Measurements from ENCODE around the gene DXO.
"Not testable (repeated sequence)": the region's sequence is repeated elsewhere in the genome, so short reads cannot be mapped to it uniquely, and the experiment has no call there.

The DXO gene

DNA sequence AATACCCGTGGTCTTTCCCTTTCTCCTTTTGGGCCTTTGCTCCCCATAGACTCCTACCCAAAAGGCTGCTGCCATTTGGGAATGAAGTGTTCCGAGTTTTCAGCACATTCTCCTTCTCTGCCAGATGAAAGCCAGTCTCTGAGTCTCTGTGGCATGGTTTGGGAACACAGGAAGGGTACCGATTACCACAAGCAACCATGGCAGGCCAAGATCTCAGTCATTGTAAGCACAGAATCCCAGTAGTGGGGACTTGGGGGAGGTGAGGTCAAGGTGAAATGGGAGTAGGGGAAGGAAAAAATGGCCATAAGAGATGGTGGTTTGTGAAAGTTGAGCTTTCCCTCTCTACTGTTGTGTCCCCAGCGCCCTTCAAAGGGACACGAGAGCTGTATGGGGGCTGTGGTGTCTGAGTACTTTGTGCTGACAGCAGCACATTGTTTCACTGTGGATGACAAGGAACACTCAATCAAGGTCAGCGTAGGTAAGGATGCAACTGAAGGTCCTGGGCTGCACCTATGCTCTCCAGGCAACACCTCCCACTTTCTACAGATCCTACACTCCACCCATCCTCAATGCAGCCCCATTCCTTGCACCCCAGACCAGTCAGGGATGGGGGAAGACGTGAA, 21.9 kb downstream of the DXO start:
- ATAC-seq = no peak
- Mint-ChIP-seq H3K36me3 (peaks cover 25% of the 10 kb centered on the region), H3K4me3 (no peak overlapping the region), H3K4me1 (peaks cover 7% of the 10 kb centered on the region), H3K27me3 (peaks cover 7% of the 10 kb centered on the region), H3K27ac (no peak overlapping the region), H3K9me3 (no peaks in the 10 kb centered on the region)

- no peak overlapping the region for H3K27ac Mint-ChIP-seq
- no peak overlapping the region for H3K4me3 Mint-ChIP-seq
- peaks cover 13% of the 10 kb centered on the region for H3K36me3 Mint-ChIP-seq
- no peak for ATAC-seq
- H3K9me3 Mint-ChIP-seq = no peaks in the 10 kb centered on the region
- H3K4me1 Mint-ChIP-seq = peaks cover 7% of the 10 kb centered on the region
- peaks cover 16% of the 10 kb centered on the region for H3K27me3 Mint-ChIP-seq
Measured at GRCh38 chr6:31948753-31949413, 23.1 kb downstream of the DXO start.

DNA sequence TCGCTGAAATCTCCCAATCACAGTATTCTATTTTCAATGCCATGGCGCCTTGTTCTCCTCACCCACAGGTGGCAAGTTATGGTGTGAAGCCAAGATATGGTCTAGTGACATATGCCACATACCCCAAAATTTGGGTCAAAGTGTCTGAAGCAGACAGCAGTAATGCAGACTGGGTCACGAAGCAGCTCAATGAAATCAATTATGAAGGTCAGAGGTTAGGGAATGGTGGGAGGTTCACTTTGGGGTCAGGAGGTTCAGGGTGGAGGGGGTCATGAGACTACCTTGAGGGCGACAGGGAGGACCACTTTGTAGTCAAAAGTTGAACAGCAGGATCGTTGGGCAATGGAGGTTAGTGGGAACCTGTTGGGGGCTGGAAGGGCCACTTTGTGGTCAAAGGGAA, 23.6 kb downstream of the DXO start:
- Mint-ChIP-seq H3K27me3 (peaks cover 22% of the 10 kb centered on the region), H3K36me3 (peaks cover 8% of the 10 kb centered on the region), H3K27ac (no peak overlapping the region), H3K9me3 (no peaks in the 10 kb centered on the region), H3K4me3 (no peak overlapping the region), H3K4me1 (peaks cover 7% of the 10 kb centered on the region)
- no peak for ATAC-seq

DNA sequence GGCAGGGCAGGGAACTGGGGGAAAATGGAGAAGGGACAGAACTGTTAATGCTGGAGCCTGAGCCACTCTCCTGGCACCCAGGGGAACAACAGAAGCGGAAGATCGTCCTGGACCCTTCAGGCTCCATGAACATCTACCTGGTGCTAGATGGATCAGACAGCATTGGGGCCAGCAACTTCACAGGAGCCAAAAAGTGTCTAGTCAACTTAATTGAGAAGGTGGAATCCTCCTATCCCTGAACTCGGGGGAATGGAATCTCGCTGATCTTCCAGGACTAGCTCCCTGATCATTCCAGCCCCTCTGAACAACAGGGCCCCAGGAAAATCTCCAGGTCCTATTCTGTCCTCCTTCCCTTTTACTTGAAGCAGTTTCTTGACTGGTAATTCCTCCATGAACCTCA, 24.1 kb downstream of the DXO start:
- Mint-ChIP-seq H3K36me3 (peaks cover 3% of the 10 kb centered on the region), H3K27ac (no peak overlapping the region), H3K4me3 (no peak overlapping the region), H3K27me3 (peaks cover 26% of the 10 kb centered on the region), H3K9me3 (no peaks in the 10 kb centered on the region), H3K4me1 (peaks cover 7% of the 10 kb centered on the region)
- no peak for ATAC-seq

DNA sequence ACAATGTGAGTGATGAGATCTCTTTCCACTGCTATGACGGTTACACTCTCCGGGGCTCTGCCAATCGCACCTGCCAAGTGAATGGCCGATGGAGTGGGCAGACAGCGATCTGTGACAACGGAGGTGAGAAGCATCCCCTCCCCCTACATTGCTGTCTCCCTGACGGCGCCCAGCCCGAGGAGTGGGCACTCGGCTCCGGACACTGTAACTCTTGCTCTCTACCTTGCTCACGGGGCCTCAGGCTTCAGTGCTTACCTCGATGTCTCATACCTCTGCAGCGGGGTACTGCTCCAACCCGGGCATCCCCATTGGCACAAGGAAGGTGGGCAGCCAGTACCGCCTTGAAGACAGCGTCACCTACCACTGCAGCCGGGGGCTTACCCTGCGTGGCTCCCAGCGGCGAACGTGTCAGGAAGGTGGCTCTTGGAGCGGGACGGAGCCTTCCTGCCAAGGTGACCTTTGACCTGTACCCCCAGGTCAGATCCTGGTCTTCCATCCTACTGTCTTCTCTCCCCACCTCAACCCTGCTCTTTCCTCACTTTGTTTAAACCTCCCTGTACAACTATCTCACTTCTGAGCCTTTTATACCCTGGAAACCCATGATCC, 24.8 kb downstream of the DXO start:
- Mint-ChIP-seq H3K36me3 (no peaks in the 10 kb centered on the region), H3K27me3 (peaks cover 33% of the 10 kb centered on the region), H3K9me3 (no peaks in the 10 kb centered on the region), H3K4me1 (peaks cover 7% of the 10 kb centered on the region), H3K4me3 (no peak overlapping the region), H3K27ac (no peak overlapping the region)
- ATAC-seq = no peak

GRCh38 chr6:31946370-31946885, 25.5 kb downstream of the DXO start:
- Mint-ChIP-seq H3K4me3 (no peak overlapping the region), H3K27ac (no peak overlapping the region), H3K36me3 (no peaks in the 10 kb centered on the region), H3K4me1 (peaks cover 7% of the 10 kb centered on the region), H3K9me3 (no peaks in the 10 kb centered on the region), H3K27me3 (peaks cover 36% of the 10 kb centered on the region)
- ATAC-seq = no peak

- ATAC-seq = no peak
- peaks cover 36% of the 10 kb centered on the region for H3K27me3 Mint-ChIP-seq
Measured at GRCh38 chr6:31945507-31946369, 26.2 kb downstream of the DXO start, which contains the start of gene CFB. CFB (plus strand) TSS chr6:31946095; CDS start chr6:31946222, 127 bp downstream.

DNA sequence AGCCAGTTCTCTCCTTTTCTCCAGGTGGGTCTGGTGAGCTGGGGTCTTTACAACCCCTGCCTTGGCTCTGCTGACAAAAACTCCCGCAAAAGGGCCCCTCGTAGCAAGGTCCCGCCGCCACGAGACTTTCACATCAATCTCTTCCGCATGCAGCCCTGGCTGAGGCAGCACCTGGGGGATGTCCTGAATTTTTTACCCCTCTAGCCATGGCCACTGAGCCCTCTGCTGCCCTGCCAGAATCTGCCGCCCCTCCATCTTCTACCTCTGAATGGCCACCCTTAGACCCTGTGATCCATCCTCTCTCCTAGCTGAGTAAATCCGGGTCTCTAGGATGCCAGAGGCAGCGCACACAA, 26.8 kb downstream of the DXO start:
- H3K9me3 Mint-ChIP-seq = no peaks in the 10 kb centered on the region
- H3K4me1 Mint-ChIP-seq = peaks cover 7% of the 10 kb centered on the region
- H3K27me3 Mint-ChIP-seq = peaks cover 36% of the 10 kb centered on the region
- ATAC-seq = no peak
- H3K36me3 Mint-ChIP-seq = no peaks in the 10 kb centered on the region
- no peak overlapping the region for H3K27ac Mint-ChIP-seq
- H3K4me3 Mint-ChIP-seq = no peak overlapping the region

More at GRCh38 chr6:31945507-31946369, 26.2 kb downstream of the DXO start, which contains the start of gene CFB:
- Mint-ChIP-seq H3K9me3 (no peaks in the 10 kb centered on the region), H3K27ac (no peak within 1 kb of the TSS), H3K36me3 (no peaks in the 10 kb centered on the region), H3K4me3 (no peak within 1 kb of the TSS), H3K4me1 (peaks cover 7% of the 10 kb centered on the region)

DNA sequence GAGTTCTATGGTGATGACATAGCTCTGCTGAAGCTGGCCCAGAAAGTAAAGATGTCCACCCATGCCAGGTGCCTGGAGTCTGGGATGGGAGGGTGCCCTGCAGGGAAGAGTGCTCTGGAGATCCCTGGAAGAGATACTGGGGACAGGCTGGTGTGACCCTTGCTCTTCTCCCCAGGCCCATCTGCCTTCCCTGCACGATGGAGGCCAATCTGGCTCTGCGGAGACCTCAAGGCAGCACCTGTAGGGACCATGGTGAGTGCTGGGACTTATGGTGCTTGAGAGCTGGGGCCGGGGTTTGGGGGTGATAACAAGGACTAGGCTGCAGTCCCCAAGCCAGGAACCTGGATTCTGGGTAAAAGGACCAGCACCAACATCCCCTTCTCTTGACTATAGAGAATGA, 28.2 kb downstream of the DXO start:
- Mint-ChIP-seq H3K36me3 (no peaks in the 10 kb centered on the region), H3K4me3 (no peak overlapping the region), H3K27ac (no peak overlapping the region), H3K4me1 (peaks cover 7% of the 10 kb centered on the region), H3K9me3 (no peaks in the 10 kb centered on the region), H3K27me3 (peaks cover 36% of the 10 kb centered on the region)
- ATAC-seq = no peak

DNA sequence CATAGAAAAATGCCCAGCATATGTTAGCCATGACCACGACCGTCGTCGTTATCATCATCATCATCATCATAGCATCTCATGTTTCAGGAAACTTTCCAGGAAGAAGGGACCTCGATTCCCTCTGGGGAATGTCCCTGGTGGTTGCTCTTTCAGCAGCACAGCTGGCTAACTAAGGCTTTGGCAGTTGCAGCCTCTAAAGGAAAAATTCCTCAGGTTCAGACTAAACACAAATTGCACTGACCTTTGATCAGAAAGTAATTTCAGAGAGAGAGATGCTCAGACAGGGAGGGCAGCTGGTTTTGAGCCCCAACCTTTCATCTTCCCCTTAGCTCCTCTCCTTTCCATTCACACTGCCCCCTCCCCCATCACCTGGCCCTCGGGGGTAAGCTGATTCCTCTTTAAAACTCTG, 31.7 kb downstream of the DXO start:
- peaks cover 2% of the 10 kb centered on the region for H3K4me1 Mint-ChIP-seq
- H3K27me3 Mint-ChIP-seq = peaks cover 31% of the 10 kb centered on the region

DNA sequence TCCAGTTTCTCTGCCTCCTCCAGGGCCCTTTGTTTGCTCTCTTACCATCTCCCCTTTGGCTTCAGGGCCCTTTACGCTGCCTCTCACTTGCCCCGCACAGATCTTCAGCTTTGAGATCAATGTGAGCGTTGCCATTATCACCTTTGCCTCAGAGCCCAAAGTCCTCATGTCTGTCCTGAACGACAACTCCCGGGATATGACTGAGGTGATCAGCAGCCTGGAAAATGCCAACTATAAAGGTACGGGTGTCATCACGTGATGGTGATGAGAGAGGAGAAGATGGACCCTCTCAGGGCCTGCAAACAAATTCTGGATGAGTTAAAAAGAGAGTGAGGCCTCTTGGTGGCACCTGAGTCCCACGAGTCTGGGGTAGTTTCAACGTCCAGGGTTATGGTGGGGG, 36.1 kb downstream of the DXO start:
- H3K36me3 Mint-ChIP-seq = no peaks in the 10 kb centered on the region
- ATAC-seq = no peak
- no peak overlapping the region for H3K4me3 Mint-ChIP-seq
- no peaks in the 10 kb centered on the region for H3K4me1 Mint-ChIP-seq
- H3K9me3 Mint-ChIP-seq = no peaks in the 10 kb centered on the region
- H3K27ac Mint-ChIP-seq = no peak overlapping the region
- H3K27me3 Mint-ChIP-seq = peaks cover 15% of the 10 kb centered on the region

More for the DNA sequence above, 31.7 kb downstream of the DXO start:
- Mint-ChIP-seq H3K36me3 (no peaks in the 10 kb centered on the region), H3K9me3 (no peaks in the 10 kb centered on the region), H3K27ac (no peak overlapping the region), H3K4me3 (no peak overlapping the region)
- no peak for ATAC-seq

DNA sequence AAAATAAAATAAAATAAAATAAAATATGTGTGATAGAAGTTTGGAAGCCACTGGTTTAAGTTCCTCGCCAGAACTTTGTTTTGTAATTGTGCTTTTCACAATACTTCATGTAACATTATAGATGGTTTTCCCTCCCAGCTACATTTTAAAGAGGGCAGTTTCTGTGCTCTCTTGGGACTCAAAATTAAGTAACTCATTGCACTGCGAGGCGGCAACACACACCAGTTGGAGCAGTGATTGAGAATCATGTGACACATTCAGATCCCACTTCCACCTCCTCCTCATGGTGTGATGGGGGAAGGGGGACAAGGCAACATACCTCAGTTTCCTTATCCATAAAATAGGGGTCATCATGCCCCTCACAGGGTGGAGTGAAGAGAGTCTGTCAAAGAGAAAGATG, 36.9 kb downstream of the DXO start:
- ATAC-seq = no peak
- Mint-ChIP-seq H3K27me3 (peaks cover 15% of the 10 kb centered on the region), H3K4me3 (no peak overlapping the region), H3K36me3 (no peaks in the 10 kb centered on the region), H3K27ac (no peak overlapping the region), H3K9me3 (no peaks in the 10 kb centered on the region), H3K4me1 (no peaks in the 10 kb centered on the region)

DNA sequence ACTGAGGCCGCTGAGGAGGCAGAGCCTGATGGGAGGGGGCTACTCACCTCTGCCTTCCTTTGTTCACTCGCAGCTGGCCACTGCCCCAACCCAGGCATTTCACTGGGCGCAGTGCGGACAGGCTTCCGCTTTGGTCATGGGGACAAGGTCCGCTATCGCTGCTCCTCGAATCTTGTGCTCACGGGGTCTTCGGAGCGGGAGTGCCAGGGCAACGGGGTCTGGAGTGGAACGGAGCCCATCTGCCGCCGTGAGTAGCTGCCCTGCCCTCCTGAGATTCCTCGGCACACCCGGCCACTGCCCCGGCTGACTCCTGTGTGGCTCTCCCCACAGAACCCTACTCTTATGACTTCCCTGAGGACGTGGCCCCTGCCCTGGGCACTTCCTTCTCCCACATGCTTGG, 38.4 kb downstream of the DXO start:
- peaks cover 15% of the 10 kb centered on the region for H3K27me3 Mint-ChIP-seq
- no peaks in the 10 kb centered on the region for H3K36me3 Mint-ChIP-seq
- no peak overlapping the region for H3K27ac Mint-ChIP-seq
- H3K9me3 Mint-ChIP-seq = no peaks in the 10 kb centered on the region
- H3K4me3 Mint-ChIP-seq = no peak overlapping the region
- ATAC-seq = no peak
- H3K4me1 Mint-ChIP-seq = no peaks in the 10 kb centered on the region

- H3K4me1 Mint-ChIP-seq, H3K9me3 Mint-ChIP-seq, ATAC-seq, H3K27ac Mint-ChIP-seq, H3K36me3 Mint-ChIP-seq, H3K4me3 Mint-ChIP-seq: not testable (repeated sequence)
- peaks cover 15% of the 10 kb centered on the region for H3K27me3 Mint-ChIP-seq
Measured at GRCh38 chr6:31932137-31932536, 39.8 kb downstream of the DXO start.

DNA sequence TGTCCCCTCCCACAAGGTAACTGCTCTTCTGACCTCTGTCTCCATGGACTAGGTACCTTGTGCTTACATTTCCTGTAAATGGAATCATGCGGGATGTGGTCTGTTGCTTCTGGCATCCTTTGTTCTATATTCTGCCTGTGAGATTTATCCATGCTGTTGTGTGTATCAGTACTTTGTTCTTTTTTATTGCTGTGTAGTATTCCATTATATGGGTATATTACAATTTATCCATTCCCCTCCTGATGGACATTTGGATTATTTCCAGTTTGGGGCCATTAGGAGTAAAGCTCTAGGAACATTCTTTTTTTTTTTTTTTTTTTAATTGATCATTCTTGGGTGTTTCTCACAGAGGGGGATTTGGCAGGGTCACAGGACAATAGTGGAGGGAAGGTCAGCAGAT, 41.0 kb downstream of the DXO start:
- H3K27ac Mint-ChIP-seq = no peak overlapping the region
- no peaks in the 10 kb centered on the region for H3K4me1 Mint-ChIP-seq
- no peaks in the 10 kb centered on the region for H3K36me3 Mint-ChIP-seq
- no peaks in the 10 kb centered on the region for H3K9me3 Mint-ChIP-seq
- no peak overlapping the region for H3K4me3 Mint-ChIP-seq
- H3K27me3 Mint-ChIP-seq = peaks cover 15% of the 10 kb centered on the region
- ATAC-seq = no peak

All from stimulated activated memory B cell treated with anti-CD40 and anti-IgM and Interleukin-4, amounts not matched to agents 10 μg/mL and 1 μg/mL and 100 μg/mL, for 72 hours (primary cell).